Suprapubic skin (tissue), 4 donors: ENCODE results near the gene ADAM33.

Source experiments
- EP300 ChIP-seq: sonication (generic); formaldehyde crosslinking; IDR thresholded peaks from one replicate; pipeline ENCODE4 v1.6.1; 2017; ENCODE audit warnings: antibody characterized with exemption
- POLR2A ChIP-seq, 2 donors: fragments of 450-650 bp; IDR thresholded peaks; one replicate each; pipeline ENCODE4 v1.6.1; 2017; ENCODE audit warnings: antibody characterized with exemption in 2 of 2, mild to moderate bottlenecking in 2 of 2, moderate library complexity in 2 of 2
- POLR2AphosphoS5 ChIP-seq, 3 donors: sonication (generic); formaldehyde crosslinking; IDR thresholded peaks; one replicate each; pipeline ENCODE4 v1.6.1; 2017; ENCODE audit warnings: antibody characterized with exemption in 3 of 3
- TF ChIP-seq, protein P1 (sequence below), 2 donors: fragments of 200-600 bp in 1 of 2; fragments of 450-650 bp in 1 of 2; sonication (generic) in 1 of 2; IDR thresholded peaks; one replicate each; pipeline ENCODE4 v1.5.1; 2016 to 2019; ENCODE audit warnings: antibody characterized with exemption in 2 of 2, mild to moderate bottlenecking in 1 of 2, moderate library complexity in 1 of 2

DNA sequence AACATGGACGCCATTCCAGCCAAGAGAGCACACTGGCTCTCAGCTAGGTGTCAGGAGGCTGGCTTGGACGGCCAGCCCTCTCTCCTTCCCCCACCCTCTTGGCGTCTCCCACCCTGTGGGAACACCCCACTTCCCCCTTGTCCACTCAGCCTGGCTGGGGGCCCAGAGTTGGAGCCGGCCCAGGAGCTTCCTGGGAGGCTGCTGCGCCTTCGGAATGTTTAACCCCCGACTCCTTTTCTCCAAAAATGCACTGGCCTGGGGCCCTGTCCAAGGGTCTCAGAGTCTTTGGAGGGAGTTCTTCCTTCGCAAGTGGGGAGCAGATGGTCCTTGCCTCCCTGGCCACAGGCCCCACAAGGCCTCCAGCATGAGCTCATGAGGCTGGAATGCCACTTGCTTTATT lies 4.1 kb downstream of the ADAM33 start:
- TF ChIP-seq, protein P1, sequence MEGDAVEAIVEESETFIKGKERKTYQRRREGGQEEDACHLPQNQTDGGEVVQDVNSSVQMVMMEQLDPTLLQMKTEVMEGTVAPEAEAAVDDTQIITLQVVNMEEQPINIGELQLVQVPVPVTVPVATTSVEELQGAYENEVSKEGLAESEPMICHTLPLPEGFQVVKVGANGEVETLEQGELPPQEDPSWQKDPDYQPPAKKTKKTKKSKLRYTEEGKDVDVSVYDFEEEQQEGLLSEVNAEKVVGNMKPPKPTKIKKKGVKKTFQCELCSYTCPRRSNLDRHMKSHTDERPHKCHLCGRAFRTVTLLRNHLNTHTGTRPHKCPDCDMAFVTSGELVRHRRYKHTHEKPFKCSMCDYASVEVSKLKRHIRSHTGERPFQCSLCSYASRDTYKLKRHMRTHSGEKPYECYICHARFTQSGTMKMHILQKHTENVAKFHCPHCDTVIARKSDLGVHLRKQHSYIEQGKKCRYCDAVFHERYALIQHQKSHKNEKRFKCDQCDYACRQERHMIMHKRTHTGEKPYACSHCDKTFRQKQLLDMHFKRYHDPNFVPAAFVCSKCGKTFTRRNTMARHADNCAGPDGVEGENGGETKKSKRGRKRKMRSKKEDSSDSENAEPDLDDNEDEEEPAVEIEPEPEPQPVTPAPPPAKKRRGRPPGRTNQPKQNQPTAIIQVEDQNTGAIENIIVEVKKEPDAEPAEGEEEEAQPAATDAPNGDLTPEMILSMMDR (IDR thresholded peaks at IDR 0.05), result no peak
- TF ChIP-seq POLR2AphosphoS5 (IDR thresholded peaks at IDR 0.05) (no peak), EP300 (no peak), POLR2A (IDR thresholded peaks at IDR 0.05) (no peak)
